Measurements from ENCODE around the gene PCSK2.

DNA sequence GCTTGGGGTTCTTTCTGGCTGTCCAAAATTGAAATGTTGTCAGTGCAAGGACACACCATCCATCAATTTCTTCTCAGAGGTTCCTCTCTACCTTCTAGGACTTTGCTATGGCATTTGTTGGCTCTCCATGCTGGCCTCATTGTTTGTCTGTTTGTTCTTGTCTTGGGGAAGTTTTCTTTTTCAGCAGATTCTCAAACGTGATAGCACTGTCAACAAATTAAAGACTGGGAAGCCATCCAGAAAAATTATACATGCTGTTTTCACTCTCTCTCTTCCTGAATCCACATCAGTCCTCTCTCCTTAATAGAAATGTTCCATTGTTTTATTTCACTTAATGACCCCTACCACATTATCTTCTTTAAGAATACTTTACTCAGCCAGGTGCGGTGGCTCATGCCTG is 130.4 kb downstream of the PCSK2 start:
- TF ChIP-seq, protein P1, sequence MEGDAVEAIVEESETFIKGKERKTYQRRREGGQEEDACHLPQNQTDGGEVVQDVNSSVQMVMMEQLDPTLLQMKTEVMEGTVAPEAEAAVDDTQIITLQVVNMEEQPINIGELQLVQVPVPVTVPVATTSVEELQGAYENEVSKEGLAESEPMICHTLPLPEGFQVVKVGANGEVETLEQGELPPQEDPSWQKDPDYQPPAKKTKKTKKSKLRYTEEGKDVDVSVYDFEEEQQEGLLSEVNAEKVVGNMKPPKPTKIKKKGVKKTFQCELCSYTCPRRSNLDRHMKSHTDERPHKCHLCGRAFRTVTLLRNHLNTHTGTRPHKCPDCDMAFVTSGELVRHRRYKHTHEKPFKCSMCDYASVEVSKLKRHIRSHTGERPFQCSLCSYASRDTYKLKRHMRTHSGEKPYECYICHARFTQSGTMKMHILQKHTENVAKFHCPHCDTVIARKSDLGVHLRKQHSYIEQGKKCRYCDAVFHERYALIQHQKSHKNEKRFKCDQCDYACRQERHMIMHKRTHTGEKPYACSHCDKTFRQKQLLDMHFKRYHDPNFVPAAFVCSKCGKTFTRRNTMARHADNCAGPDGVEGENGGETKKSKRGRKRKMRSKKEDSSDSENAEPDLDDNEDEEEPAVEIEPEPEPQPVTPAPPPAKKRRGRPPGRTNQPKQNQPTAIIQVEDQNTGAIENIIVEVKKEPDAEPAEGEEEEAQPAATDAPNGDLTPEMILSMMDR (IDR thresholded peaks at IDR 0.05): no peak
- no peak for TF ChIP-seq POLR2A (IDR thresholded peaks at IDR 0.05)
